ENCODE measurements around the gene ROM1. TPM values are rescaled to one million over a fixed set of nuclear protein-coding genes. Genes with fewer than 3 reads are reported as not detected.
A peak's percentile ranks its signal among the peaks of the same experiment; 100 is the strongest.

ROM1 gene
- total RNA-seq, 2 donors from 2014 or later: 3.2 to 3.6 TPM

DNA sequence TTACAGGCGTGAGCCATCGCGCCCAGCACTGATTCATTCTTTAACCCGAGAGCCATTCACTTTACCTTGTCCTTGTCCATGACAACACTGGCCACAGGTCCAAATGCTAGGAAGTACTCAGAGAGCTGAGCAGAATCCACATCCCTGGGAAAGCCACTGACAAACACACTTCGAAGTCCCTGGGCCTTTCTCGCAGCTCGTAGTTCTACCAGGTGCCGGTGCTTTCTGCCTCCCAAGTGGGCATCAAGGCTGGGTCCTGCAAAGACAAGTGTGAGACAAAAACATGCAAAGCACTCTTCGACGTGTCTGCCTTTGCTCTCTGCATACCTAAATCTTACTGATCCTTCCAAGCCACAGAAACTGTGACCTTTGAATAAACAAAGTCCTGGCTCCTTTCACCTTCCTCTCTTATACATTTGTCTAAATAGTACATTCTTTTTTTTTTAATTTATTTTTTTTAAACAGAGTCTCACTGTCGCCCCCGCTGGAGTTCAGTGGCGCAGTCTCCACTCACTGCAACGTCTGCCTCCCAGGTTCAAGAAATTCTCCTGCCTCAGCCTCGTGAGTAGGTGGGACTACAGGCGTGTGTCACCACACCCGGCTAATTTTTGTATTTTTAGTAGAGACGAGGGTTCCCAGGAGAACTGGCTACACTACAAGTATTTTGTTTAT, 24.0 kb upstream of the ROM1 start:
- DNase-seq: no peak
- Histone ChIP-seq H3K4me1 (peaks cover 20% of the 10 kb centered on the region), H3K9me3 (no peaks in the 10 kb centered on the region), H3K27ac (no peak overlapping the region), H3K9ac (ENCODE audit: low read depth in 2 of 2, low read length in 2 of 2) (no peak overlapping the region), H3K27me3 (no peaks in the 10 kb centered on the region), H3K36me3 (no peaks in the 10 kb centered on the region), H3K4me3 (no peak overlapping the region)
- intact Hi-C loops (cut with DNase I): no loop called here
- TF ChIP-seq, protein P1, sequence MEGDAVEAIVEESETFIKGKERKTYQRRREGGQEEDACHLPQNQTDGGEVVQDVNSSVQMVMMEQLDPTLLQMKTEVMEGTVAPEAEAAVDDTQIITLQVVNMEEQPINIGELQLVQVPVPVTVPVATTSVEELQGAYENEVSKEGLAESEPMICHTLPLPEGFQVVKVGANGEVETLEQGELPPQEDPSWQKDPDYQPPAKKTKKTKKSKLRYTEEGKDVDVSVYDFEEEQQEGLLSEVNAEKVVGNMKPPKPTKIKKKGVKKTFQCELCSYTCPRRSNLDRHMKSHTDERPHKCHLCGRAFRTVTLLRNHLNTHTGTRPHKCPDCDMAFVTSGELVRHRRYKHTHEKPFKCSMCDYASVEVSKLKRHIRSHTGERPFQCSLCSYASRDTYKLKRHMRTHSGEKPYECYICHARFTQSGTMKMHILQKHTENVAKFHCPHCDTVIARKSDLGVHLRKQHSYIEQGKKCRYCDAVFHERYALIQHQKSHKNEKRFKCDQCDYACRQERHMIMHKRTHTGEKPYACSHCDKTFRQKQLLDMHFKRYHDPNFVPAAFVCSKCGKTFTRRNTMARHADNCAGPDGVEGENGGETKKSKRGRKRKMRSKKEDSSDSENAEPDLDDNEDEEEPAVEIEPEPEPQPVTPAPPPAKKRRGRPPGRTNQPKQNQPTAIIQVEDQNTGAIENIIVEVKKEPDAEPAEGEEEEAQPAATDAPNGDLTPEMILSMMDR (IDR thresholded peaks at IDR 0.05): no peak

DNA sequence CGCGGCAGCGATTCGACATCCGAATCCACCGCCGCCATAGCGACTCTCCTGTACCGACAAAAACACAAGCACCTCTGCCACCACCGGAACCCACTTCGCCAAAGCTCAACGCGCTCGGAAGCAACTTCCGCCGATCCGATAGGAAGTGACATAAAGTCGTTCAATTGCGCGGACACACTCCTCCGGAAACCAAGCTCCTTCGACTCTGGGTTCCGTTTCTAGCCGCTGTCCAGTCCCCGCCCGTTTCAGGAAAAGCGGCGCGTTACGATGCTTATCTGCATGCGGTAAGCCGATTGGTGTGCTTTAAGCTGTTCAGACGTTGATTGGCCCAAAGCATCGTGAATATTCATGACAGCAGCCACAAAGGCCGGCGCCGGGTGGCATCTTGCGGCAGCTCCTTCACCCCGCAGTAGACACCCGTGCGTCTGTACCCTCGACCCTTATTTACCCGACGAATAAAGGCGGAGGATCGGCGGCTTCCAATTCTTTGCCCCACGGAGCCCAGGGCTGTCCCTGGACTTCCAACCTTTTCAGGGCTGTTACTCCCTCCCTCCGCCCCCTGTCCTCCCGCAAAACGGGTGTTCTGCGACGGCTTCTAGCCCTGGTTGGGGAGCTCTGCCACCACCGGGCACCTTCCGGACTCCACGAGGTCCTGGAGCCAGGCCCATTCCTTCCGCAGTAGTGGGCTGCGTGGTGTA, 21.5 kb upstream of the ROM1 start, which contains the start of gene TUT1:
TSS of gene TUT1 (minus strand) at position 76 of the 698 bp plus-strand sequence. CDS start at position 38, 38 bp downstream.
- Histone ChIP-seq H3K27ac (peak within 1 kb of the TSS; percentile 94), H3K36me3 (no peaks in the 10 kb centered on the region), H3K9me3 (no peaks in the 10 kb centered on the region), H3K4me3 (peak within 1 kb of the TSS; percentile 54), H3K4me1 (peaks cover 20% of the 10 kb centered on the region), H3K27me3 (no peaks in the 10 kb centered on the region), H3K9ac (ENCODE audit: low read depth in 2 of 2, low read length in 2 of 2) (peak within 1 kb of the TSS; percentile 53 to 96)
- intact Hi-C loops (cut with DNase I): loop anchor here (10.0 kb wide), 1 partner anchor 103 kb away; no protein-coding TSS in a partner anchor
- DNase-seq: peak; percentile 98
- TF ChIP-seq, protein P1 (IDR thresholded peaks at IDR 0.05): no peak

DNA sequence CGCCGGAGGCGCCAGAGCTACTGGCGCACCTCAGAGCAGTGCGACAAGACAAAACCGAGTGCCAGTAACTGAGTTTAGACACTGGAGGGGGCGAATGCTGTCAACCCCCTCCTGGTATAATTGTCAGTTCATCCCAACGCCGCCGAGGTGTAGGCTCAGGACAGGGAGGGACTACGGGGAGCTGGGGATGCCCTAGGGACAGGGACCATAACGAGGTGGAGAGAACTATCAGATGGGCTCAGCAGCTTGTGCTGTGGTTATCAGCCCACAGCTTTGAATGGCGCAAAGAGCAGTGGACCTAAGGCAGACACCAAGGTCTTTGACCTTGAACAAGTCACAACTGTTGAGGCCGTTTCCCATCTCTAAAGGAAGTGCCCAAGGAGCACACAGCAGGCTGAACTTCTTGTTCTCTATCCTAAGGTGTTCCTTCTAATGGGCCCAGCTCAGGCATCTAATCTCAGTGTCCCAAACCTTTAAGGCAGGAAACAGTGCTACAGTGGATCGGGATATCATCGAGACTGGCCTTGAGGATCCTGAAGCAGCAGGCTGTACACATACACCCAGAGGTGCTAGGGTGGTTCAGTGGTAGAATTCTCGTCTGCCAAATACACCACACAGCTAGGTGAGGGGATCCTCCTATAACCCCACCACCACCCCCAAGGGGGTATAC, 20.8 kb upstream of the ROM1 start:
- peak overlapping the region; percentile 45 to 96 for H3K9ac ChIP-seq (ENCODE audit: low read depth in 2 of 2, low read length in 2 of 2)
- TF ChIP-seq, protein P1 (IDR thresholded peaks at IDR 0.05): no peak
- H3K4me1 ChIP-seq: peaks cover 20% of the 10 kb centered on the region
- no peaks in the 10 kb centered on the region for H3K36me3 ChIP-seq
- H3K9me3 ChIP-seq: no peaks in the 10 kb centered on the region
- H3K4me3 ChIP-seq: peak overlapping the region; percentile 54
- no peak for DNase-seq
- no peaks in the 10 kb centered on the region for H3K27me3 ChIP-seq
- intact Hi-C loops (cut with DNase I): loop anchor here (10.0 kb wide), 1 partner anchor 103 kb away; no protein-coding TSS in a partner anchor
- H3K27ac ChIP-seq: peak overlapping the region; percentile 94

DNA sequence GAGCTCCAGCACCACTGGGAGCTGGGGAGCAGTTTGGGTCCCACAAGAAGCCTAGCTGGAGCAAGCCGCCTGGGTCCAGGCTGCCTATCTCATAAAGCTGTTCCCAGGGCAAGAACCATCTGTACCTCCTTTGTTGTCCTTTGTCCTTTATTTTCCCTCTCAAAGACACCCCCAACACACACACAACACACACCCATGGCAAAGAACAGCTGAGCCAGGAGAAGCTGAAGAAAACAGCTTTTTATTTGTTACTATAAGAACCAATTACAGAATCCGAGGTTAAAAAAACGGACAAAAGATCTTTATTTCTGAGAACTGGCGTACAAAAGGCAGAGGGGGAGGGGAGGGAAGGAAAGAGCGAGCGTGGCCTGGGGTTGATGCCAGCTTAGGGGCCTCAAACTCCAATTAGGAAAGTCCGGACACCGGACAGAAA, 20.1 kb upstream of the ROM1 start:
- TF ChIP-seq, protein P1 (IDR thresholded peaks at IDR 0.05): no peak
- Histone ChIP-seq H3K36me3 (peaks cover 3% of the 10 kb centered on the region), H3K9ac (ENCODE audit: low read depth in 2 of 2, low read length in 2 of 2) (peak overlapping the region in 1 of 2 donors; percentile 96), H3K27me3 (no peaks in the 10 kb centered on the region), H3K27ac (no peak overlapping the region), H3K9me3 (no peaks in the 10 kb centered on the region), H3K4me3 (no peak overlapping the region), H3K4me1 (peaks cover 20% of the 10 kb centered on the region)
- DNase-seq: no peak
- intact Hi-C loops (cut with DNase I): loop anchor here (10.0 kb wide), 1 partner anchor 102 kb away; no protein-coding TSS in a partner anchor

DNA sequence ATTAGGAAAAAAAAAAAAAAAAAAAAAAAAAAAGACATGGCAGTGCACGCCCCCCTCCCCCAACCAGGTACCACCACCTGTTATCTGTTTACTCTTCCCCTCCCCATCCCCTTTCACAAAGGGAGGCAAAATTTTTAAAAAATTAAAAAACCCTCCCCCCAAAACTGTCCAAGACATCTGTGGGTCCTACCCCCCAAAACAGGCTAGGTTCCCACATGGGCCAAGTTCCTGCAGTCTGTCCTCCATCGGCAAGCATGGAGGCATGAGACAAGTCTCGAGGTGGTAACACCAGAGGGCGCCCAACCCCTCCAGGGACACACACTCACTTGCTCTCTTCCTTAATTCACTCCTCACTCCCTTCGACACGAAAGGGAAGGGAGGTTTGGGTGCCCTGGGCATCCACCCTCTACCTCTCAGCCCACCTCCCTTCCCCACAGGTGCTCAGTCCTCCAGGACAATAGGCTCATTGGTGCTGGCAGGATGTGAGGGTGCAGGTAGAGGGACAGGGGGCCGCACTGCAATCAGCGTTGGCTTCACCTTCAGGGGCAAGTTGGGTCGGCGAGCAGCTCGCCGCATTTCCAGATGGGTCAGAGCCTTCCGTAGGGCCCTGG, 19.5 kb upstream of the ROM1 start:
- intact Hi-C loops (cut with DNase I): loop anchor here (10.0 kb wide), 1 partner anchor 101 kb away; no protein-coding TSS in a partner anchor
- no peak overlapping the region for H3K9ac ChIP-seq (ENCODE audit: low read depth in 2 of 2, low read length in 2 of 2)
- H3K4me3 ChIP-seq: no peak overlapping the region
- no peaks in the 10 kb centered on the region for H3K9me3 ChIP-seq
- DNase-seq: peak; percentile 88
- TF ChIP-seq, protein P1 (IDR thresholded peaks at IDR 0.05): peak; percentile 64
- H3K36me3 ChIP-seq: peaks cover 6% of the 10 kb centered on the region
- H3K4me1 ChIP-seq: peaks cover 20% of the 10 kb centered on the region
- no peak overlapping the region for H3K27ac ChIP-seq
- no peaks in the 10 kb centered on the region for H3K27me3 ChIP-seq

Measured in colonic mucosa (tissue), 4 donors.